HepG2 (cell line): ENCODE results near the gene CCDC86. TPM values are rescaled to one million over a fixed set of nuclear protein-coding genes. Genes with fewer than 3 reads are reported as not detected.

Source experiments
- ATF7 ChIP-seq, 2 experiments: fragments of 450-650 bp in 1 of 2; sonication (generic) in 1 of 2; formaldehyde crosslinking in 1 of 2; IDR thresholded peaks; 2 replicates each; pipeline versions ENCODE4 v1.4.0 to v1.6.1; 2016 to 2020; ENCODE audit warnings: antibody characterized with exemption in 1 of 2, mild to moderate bottlenecking in 1 of 2, missing genetic modification reagents in 1 of 2
- BORCS8-MEF2B ChIP-seq: sonication (generic); formaldehyde crosslinking; IDR thresholded peaks from 2 replicates; pipeline ENCODE4 v1.8.0; 2022; ENCODE audit warnings: mild to moderate bottlenecking, missing genetic modification reagents
- CREB1 ChIP-seq, 2 experiments: fragments of 450-650 bp in 1 of 2; IDR thresholded peaks; 2 replicates each; pipeline ENCODE4 v1.6.1; 2016 to 2017; ENCODE audit warnings: control low read depth in 1 of 2, mild to moderate bottlenecking in 1 of 2, missing compliant biosample characterization in 1 of 2, missing genetic modification characterization in 1 of 2
- HDAC1 ChIP-seq: sonication (generic); formaldehyde crosslinking; IDR thresholded peaks from 2 replicates; pipeline ENCODE4 v1.5.1; 2020; ENCODE audit warnings: mild to moderate bottlenecking, missing genetic modification reagents
- KLF6 ChIP-seq: IDR thresholded peaks from 2 replicates; pipeline ENCODE4 v1.8.0; 2016; ENCODE audit warnings: missing biosample characterization, missing genetic modification reagents
- MED8 ChIP-seq: sonication (generic); formaldehyde crosslinking; IDR thresholded peaks from 2 replicates; pipeline ENCODE4 v1.8.1; 2023; ENCODE audit warnings: mild to moderate bottlenecking, missing genetic modification reagents; ENCODE audit not compliant: insufficient replicate concordance
- MTF2 ChIP-seq: sonication (generic); formaldehyde crosslinking; IDR thresholded peaks from 2 replicates; pipeline ENCODE4 v1.5.0; 2020; ENCODE audit warnings: missing genetic modification reagents, borderline replicate concordance
- PAWR ChIP-seq: sonication (generic); formaldehyde crosslinking; IDR thresholded peaks from 2 replicates; pipeline ENCODE4 v1.4.0; 2020; ENCODE audit warnings: missing genetic modification reagents, mild to moderate bottlenecking, borderline replicate concordance
- PAX8 ChIP-seq: sonication (generic); formaldehyde crosslinking; IDR thresholded peaks from 2 replicates; pipeline ENCODE4 v1.8.0; 2022; ENCODE audit warnings: mild to moderate bottlenecking, missing genetic modification reagents, borderline replicate concordance
- REXO4 ChIP-seq: sonication (generic); formaldehyde crosslinking; IDR thresholded peaks from 2 replicates; pipeline ENCODE4 v1.8.0; 2022; ENCODE audit warnings: missing genetic modification reagents, mild to moderate bottlenecking, borderline replicate concordance
- RFXAP ChIP-seq: sonication (generic); formaldehyde crosslinking; IDR thresholded peaks from 2 replicates; pipeline ENCODE4 v1.4.0; 2020; ENCODE audit warnings: missing genetic modification reagents, borderline replicate concordance
- RORA ChIP-seq: sonication (generic); formaldehyde crosslinking; IDR thresholded peaks from 2 replicates; pipeline ENCODE4 v1.5.0; 2020; ENCODE audit warnings: mild to moderate bottlenecking, missing genetic modification reagents, moderate library complexity
- SMARCE1 ChIP-seq: fragments of 450-650 bp; IDR thresholded peaks from 2 replicates; pipeline ENCODE4 v1.6.1; 2017; ENCODE audit warnings: borderline replicate concordance
- STAG1 ChIP-seq: sonication (generic); formaldehyde crosslinking; IDR thresholded peaks from 2 replicates; pipeline ENCODE4 v1.4.0; 2020; ENCODE audit warnings: missing genetic modification reagents
- ZC3H13 ChIP-seq: sonication (generic); formaldehyde crosslinking; IDR thresholded peaks from 2 replicates; pipeline ENCODE4 v1.8.1; 2023; ENCODE audit warnings: mild to moderate bottlenecking, missing genetic modification reagents, moderate library complexity
- ZKSCAN5 ChIP-seq: sonication (generic); formaldehyde crosslinking; IDR thresholded peaks from 2 replicates; pipeline ENCODE4 v1.5.1; 2020; ENCODE audit warnings: mild to moderate bottlenecking, missing genetic modification reagents
- ZNF263 ChIP-seq: sonication (generic); formaldehyde crosslinking; IDR thresholded peaks from 2 replicates; pipeline ENCODE4 v1.4.0; 2020; ENCODE audit warnings: missing genetic modification reagents
- ZNF652 ChIP-seq: IDR thresholded peaks from 2 replicates; pipeline ENCODE4 v1.6.1; 2016; ENCODE audit warnings: low read depth, borderline replicate concordance
- ZNF709 ChIP-seq: sonication (generic); formaldehyde crosslinking; IDR thresholded peaks from 2 replicates; pipeline ENCODE4 v1.5.0; 2020; ENCODE audit warnings: mild to moderate bottlenecking, missing genetic modification reagents
- ZNF773 ChIP-seq: sonication (generic); formaldehyde crosslinking; IDR thresholded peaks from 2 replicates; pipeline ENCODE4 v1.4.0; 2020; ENCODE audit warnings: missing genetic modification reagents, borderline replicate concordance
- polyA plus RNA-seq, 8 experiments: library from polyadenylated mRNA; depleted of rRNA in 3 of 8; stranded (reverse) in 7 of 8; unstranded in 1 of 8; fragments of >200 nt; fragmentation: Illumina TruSeq in 4 of 8; extraction: Trizol in 4 of 8; gene quantifications; 2 replicates each; pipeline versions ENCODE4 v1.2.1 to v1.2.3, GENCODE V29; 2011 to 2016; ENCODE audit warnings: low read depth in 4 of 8, missing spikeins in 1 of 8, mixed read lengths in 1 of 8; ENCODE audit not compliant: insufficient read depth in 1 of 8
- total RNA-seq, 5 experiments: library from RNA; depleted of rRNA; stranded (reverse); fragments of >200 nt; fragmentation: Illumina TruSeq; extraction: Trizol; gene quantifications; 2 replicates each; pipeline ENCODE4 v1.2.3, GENCODE V29; 2016; ENCODE audit warnings: low read depth in 1 of 5
- TF ChIP-seq, protein P1 (sequence below): sonication (generic); formaldehyde crosslinking; IDR thresholded peaks from 2 replicates; pipeline ENCODE4 v1.4.0; 2020; ENCODE audit warnings: missing genetic modification reagents
- TF ChIP-seq, protein P2 (sequence below), 2 experiments: fragments of 450-650 bp in 1 of 2; sonication (generic) in 1 of 2; formaldehyde crosslinking; IDR thresholded peaks; 2 replicates each; pipeline versions ENCODE4 v1.5.0 to v1.8.0; 2020 to 2022; ENCODE audit warnings: mild to moderate bottlenecking in 1 of 2, missing genetic modification reagents in 1 of 2
- TF ChIP-seq, protein P3 (sequence below): sonication (generic); formaldehyde crosslinking; conservative IDR thresholded peaks from 2 replicates; pipeline ENCODE4 v1.8.0; 2022; ENCODE audit warnings: low read depth, missing genetic modification reagents
- TF ChIP-seq, protein P4 (sequence below): sonication (generic); formaldehyde crosslinking; IDR thresholded peaks from 2 replicates; pipeline ENCODE4 v1.4.0; 2020; ENCODE audit warnings: mild to moderate bottlenecking, missing genetic modification reagents
- TF ChIP-seq, protein P5 (sequence below): IDR thresholded peaks from 2 replicates; pipeline ENCODE4 v1.6.1; 2016

The CCDC86 gene
- total and polyA plus RNA-seq, 2 of the 13 experiments (the other 11 are each of a cell fraction or from before 2014, with no cell fraction given) = 33.8 to 37.6 TPM

DNA sequence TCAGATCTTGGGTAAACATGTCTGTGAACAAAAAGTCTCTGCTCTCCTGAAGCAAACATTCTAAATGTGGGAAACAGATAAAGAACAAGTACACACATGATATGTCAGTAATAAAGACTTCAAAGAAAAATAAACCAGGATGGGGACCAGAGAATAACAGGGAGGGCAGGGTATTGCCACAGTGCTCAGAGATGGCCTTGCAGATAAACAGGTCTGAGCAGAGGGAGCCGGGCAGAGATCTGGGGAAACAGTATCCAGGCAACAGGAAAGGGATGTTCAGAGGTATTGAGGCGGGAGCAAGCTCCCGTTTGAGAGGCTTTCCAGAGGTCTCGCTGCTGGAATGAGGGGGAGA is 2.9 kb downstream of the CCDC86 start (continued):
- peak; percentile 69 for TF ChIP-seq HDAC1 (CRISPR knock-in tag)
- no peak for TF ChIP-seq CREB1 (IDR thresholded peaks at IDR 0.05)
- TF ChIP-seq CREB1 (CRISPR knock-in tag; IDR thresholded peaks at IDR 0.05) = peak; percentile 58
- TF ChIP-seq, protein P1, sequence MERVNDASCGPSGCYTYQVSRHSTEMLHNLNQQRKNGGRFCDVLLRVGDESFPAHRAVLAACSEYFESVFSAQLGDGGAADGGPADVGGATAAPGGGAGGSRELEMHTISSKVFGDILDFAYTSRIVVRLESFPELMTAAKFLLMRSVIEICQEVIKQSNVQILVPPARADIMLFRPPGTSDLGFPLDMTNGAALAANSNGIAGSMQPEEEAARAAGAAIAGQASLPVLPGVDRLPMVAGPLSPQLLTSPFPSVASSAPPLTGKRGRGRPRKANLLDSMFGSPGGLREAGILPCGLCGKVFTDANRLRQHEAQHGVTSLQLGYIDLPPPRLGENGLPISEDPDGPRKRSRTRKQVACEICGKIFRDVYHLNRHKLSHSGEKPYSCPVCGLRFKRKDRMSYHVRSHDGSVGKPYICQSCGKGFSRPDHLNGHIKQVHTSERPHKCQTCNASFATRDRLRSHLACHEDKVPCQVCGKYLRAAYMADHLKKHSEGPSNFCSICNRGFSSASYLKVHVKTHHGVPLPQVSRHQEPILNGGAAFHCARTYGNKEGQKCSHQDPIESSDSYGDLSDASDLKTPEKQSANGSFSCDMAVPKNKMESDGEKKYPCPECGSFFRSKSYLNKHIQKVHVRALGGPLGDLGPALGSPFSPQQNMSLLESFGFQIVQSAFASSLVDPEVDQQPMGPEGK (CRISPR knock-in tag) = peak; percentile 87
- TF ChIP-seq, protein P2, sequence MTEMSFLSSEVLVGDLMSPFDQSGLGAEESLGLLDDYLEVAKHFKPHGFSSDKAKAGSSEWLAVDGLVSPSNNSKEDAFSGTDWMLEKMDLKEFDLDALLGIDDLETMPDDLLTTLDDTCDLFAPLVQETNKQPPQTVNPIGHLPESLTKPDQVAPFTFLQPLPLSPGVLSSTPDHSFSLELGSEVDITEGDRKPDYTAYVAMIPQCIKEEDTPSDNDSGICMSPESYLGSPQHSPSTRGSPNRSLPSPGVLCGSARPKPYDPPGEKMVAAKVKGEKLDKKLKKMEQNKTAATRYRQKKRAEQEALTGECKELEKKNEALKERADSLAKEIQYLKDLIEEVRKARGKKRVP (CRISPR knock-in tag; IDR thresholded peaks at IDR 0.05) = no peak
- TF ChIP-seq ZC3H13 (CRISPR knock-in tag) = 0 out of 2 replicates have a peak, but pooled peaks have one; percentile 60
- TF ChIP-seq, protein P3, sequence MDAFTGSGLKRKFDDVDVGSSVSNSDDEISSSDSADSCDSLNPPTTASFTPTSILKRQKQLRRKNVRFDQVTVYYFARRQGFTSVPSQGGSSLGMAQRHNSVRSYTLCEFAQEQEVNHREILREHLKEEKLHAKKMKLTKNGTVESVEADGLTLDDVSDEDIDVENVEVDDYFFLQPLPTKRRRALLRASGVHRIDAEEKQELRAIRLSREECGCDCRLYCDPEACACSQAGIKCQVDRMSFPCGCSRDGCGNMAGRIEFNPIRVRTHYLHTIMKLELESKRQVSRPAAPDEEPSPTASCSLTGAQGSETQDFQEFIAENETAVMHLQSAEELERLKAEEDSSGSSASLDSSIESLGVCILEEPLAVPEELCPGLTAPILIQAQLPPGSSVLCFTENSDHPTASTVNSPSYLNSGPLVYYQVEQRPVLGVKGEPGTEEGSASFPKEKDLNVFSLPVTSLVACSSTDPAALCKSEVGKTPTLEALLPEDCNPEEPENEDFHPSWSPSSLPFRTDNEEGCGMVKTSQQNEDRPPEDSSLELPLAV (CRISPR knock-in tag) = no peak
- no peak for TF ChIP-seq KLF6 (CRISPR knock-in tag)
- TF ChIP-seq STAG1 (CRISPR knock-in tag) = no peak
- TF ChIP-seq SMARCE1 = no peak
- no peak for TF ChIP-seq MTF2 (CRISPR knock-in tag)
- TF ChIP-seq, protein P4, sequence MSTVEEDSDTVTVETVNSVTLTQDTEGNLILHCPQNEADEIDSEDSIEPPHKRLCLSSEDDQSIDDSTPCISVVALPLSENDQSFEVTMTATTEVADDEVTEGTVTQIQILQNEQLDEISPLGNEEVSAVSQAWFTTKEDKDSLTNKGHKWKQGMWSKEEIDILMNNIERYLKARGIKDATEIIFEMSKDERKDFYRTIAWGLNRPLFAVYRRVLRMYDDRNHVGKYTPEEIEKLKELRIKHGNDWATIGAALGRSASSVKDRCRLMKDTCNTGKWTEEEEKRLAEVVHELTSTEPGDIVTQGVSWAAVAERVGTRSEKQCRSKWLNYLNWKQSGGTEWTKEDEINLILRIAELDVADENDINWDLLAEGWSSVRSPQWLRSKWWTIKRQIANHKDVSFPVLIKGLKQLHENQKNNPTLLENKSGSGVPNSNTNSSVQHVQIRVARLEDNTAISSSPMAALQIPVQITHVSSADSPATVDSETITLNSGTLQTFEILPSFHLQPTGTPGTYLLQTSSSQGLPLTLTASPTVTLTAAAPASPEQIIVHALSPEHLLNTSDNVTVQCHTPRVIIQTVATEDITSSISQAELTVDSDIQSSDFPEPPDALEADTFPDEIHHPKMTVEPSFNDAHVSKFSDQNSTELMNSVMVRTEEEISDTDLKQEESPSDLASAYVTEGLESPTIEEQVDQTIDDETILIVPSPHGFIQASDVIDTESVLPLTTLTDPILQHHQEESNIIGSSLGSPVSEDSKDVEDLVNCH (CRISPR knock-in tag) = no peak
- no peak for TF ChIP-seq RFXAP (CRISPR knock-in tag)
- TF ChIP-seq ZNF652 (CRISPR knock-in tag) = no peak
- TF ChIP-seq ATF7 (IDR thresholded peaks at IDR 0.05) = no peak
- TF ChIP-seq ATF7 (CRISPR knock-in tag; IDR thresholded peaks at IDR 0.05) = no peak; the same call in 1 of the 2 replicates
- TF ChIP-seq, protein P5, sequence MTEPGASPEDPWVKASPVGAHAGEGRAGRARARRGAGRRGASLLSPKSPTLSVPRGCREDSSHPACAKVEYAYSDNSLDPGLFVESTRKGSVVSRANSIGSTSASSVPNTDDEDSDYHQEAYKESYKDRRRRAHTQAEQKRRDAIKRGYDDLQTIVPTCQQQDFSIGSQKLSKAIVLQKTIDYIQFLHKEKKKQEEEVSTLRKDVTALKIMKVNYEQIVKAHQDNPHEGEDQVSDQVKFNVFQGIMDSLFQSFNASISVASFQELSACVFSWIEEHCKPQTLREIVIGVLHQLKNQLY (CRISPR knock-in tag) = no peak
- no peak for TF ChIP-seq PAX8
- TF ChIP-seq REXO4 (CRISPR knock-in tag) = no peak
- TF ChIP-seq RORA (CRISPR knock-in tag) = no peak
- no peak for TF ChIP-seq ZKSCAN5 (CRISPR knock-in tag)
- no peak for TF ChIP-seq ZNF263 (CRISPR knock-in tag)
- TF ChIP-seq ZNF709 (CRISPR knock-in tag) = no peak
- no peak for TF ChIP-seq PAWR (CRISPR knock-in tag)
- TF ChIP-seq BORCS8-MEF2B = no peak
- TF ChIP-seq ZNF773 = no peak
- no peak for TF ChIP-seq MED8 (CRISPR knock-in tag)
